NOMO-1 treated with dmso at 0.1 percent for 144 hours (cell line): Measurements from ENCODE around the gene GINS3.
A peak's percentile ranks its signal among the peaks of the same experiment; 100 is the strongest.

Experiments
- DNase-seq: peaks from one replicate; lab custom pipeline; 2025; ENCODE audit not compliant: unreplicated experiment; lab: John Stamatoyannopoulos, UW

The GINS3 gene

DNA sequence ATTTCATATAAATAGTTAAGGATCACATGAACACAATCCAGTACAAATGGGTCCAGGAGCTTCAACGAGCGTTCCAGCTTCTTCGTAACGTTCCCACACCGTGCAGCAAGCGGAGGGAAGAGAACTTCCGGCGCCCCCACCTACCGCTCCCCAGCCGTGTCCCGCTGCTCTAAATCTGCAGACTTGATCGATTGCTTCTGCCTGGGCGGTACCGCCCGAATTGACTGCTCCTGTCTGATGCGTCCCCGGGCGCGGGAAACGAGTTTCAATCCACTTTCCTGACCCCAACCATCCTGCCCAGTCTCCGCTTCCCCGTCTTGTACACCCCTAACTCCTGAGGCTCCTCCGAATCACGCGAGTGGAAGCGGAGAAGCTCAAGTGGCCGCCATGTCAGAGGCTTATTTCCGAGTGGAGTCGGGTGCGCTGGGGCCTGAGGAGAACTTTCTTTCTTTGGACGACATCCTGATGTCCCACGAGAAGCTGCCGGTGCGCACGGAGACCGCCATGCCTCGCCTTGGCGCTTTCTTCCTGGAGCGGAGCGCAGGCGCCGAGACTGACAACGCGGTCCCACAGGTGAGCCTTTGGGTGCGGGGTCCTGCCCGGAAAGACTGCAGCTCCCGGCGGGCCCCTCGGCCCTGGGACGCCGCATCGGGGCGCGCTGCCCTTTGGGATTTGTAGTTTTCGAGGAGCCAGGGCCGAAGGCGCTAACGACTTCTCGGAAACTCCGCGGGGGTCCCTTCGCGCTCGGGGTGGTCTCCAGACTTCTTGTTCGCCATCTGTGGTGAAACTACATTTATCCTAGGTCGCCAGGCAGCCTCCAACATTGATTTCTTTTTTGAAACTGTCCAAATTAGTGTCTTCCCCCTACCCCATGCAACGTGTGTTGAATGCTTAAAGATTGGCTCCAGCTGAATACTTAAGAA lies at the start of gene GINS3:
Gene GINS3 (plus strand): TSS at position 257 of the 923 bp plus-strand sequence. CDS start 131 bp downstream, at position 388.
- peak; percentile 54 for DNase-seq

GRCh38 chr16:58343562-58343961 lies 48.7 kb upstream of the GINS3 start:
- DNase-seq, result no peak

GRCh38 chr16:58345574-58346354 lies 46.5 kb upstream of the GINS3 start:
- DNase-seq, result no peak

DNA sequence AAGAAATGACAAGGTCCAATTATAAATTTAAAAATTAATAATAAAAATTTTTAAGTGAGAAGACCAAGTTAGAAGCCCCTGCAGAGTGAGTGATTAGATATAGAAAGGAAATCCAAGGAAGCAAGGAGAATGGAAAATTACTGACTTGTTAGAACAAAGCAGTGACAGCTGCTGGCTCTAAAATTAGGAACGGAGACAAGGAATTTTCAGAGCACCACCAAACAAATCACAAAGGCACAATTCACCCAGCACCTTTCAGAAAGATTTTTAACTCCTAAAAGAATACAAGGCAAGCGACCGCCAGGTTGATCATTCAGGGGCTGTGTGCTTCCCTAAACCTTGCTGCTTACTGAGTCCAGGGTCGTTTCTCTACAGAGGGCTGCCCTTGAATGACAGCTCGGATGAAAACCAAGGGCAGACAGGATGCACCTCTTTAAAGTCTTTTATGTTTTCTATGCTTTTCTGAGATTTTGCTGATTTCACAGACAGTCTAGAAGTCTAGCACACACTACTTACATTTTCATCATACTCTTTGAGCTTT lies 45.4 kb upstream of the GINS3 start:
- no peak for DNase-seq

- DNase-seq, result no peak
Measured at GRCh38 chr16:58348986-58349385, 43.3 kb upstream of the GINS3 start.

- DNase-seq, result no peak
Measured at GRCh38 chr16:58352690-58353089, 39.6 kb upstream of the GINS3 start.

GRCh38 chr16:58360041-58360634 lies 32.1 kb upstream of the GINS3 start:
- no peak for DNase-seq

DNA sequence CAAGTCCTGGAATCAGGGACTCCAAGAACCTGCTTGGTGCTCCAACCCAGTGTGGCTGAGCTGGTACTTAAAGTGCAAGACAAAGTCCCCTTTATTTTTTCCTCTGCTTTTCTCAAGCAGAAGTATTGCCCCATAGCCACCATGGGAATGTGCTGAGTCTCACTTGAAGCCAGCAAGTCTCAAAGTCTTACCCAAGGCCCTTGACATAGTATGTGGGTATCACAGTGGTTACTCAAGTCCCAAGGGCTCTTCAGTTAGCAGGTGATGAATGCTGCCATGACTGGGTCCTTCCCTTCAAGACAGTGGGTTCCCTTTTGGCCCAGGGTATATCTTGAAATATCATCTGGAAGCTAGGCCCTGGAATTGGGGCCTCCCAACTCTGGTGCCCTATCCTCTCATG lies 30.5 kb upstream of the GINS3 start:
- DNase-seq, result no peak

DNA sequence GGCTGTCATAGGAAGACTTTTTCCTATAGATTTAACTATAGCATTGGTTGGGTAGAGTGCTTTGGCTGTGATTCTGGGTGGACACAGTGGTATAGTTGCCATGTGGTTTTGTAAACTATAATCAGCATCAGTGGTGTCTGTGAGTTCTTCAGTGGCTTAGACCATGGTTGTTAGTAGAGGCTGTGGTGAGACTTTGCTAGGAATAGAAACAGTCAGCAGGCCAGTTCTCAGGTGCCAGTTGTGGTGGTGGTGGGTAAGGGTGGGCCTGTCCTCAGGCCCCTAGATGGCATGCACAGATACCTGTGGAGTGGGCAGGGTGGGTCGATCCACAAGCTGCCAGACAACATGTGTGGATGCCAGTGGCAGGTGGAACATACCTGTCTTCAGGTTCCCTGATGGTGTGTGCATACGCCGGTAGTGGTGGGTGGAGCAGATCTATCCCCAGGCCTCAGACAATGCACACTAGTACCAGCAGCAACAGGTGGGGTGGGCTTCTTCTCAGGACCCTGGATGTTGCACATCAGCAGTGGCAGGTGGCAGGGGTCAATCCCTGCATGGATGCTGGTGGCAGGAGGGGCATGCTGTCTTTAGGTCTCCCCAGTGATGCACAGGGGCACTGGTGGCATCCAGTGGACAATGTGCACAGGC lies 28.4 kb upstream of the GINS3 start:
- DNase-seq, result no peak

GRCh38 chr16:58365623-58366022 lies 26.6 kb upstream of the GINS3 start:
- DNase-seq, result no peak

DNA sequence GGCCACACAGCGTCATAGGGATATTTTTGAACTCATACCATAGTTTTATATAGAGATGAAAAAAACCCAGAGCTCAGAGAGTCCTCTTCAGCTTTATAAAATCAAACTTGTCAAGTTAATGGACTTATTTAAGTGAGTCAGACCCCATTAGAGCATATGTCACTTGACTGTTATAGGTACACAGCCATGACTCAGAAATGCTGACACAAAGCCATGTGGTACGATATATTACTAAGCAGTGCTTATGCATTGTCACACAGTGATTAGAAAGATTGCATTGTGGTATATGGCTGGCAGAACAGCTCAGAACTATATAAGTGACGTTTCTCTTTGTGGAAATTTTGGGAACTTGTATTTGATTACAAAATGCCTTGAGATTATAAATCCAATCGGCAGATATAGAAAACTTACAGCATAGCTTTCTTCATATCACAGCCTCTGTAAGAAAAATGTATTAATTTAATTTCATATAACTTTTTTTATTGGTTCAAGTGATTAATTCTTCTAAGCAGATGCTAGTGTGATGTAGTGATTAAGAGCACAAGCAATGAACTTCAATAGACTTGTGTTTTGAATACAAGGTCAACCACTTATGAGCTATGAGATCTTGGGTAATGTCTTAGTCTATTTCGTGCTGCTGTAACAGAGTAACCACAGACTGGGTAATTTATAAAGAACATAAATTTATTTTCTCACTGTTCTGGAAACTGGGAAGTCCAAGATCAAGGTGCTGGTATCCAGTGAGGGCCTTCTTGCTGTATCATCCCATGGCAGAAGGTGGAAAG lies 25.8 kb upstream of the GINS3 start:
- peak; percentile 16 for DNase-seq

DNA sequence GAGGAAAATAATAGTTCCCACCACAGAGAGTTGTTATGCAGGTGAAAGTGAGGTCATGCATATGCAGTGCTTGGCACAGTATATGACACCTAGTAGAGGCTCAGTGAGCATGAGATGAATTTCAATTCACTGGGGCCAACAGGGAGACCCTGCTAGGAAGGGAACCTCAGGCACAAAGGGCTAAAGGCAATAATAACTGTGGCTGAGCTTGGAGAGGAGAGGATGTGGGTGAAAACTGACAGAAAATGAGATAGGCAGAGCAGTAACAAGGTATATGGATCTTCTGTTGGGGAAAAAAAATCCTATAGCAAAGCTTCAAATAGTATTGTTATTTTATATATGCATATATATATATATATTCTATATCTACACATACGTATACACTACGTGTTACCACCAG lies 25.0 kb upstream of the GINS3 start:
- no peak for DNase-seq

GRCh38 chr16:58371841-58372240 lies 20.4 kb upstream of the GINS3 start:
- no peak for DNase-seq

DNA sequence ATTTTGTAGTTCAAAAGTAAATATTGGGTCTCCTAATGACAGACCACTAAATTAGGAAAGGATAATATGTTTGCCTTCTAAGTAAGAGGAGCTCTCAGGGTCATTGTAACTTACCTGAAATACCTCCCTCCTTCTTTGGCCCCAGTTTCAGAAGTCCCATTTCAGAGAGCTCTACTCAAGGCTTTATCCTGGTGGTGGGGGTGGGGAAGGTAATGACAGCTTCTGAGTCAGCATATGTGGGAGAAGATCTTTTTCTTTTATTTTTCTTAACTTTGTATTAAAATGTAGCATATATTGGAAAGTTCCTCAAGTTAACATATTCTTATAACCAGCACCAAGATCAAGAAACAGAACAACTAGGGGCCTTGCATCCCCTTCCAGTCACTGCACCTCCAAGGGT lies 16.9 kb upstream of the GINS3 start:
- no peak for DNase-seq

GRCh38 chr16:58377932-58378331 lies 14.3 kb upstream of the GINS3 start:
- DNase-seq, result no peak

GRCh38 chr16:58378401-58378800 lies 13.9 kb upstream of the GINS3 start:
- DNase-seq, result no peak

DNA sequence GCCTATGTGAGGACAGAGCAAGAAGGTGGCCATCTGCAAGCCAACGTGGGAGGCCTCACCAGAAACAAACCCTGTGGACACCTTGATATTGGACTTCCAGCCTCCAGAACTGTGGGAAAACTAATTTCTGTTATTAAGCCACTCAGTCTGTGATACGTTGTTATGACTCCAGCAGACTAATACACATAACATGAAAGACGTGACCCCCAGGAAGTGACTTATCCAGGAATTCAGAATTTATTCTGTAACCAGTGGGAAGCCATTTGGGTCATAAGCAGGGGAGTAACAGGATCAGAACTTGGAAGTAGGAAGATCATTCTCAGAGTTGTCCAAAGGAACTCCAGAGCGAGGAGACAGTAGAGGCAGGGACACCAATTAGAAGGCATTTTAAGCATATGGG lies 12.5 kb upstream of the GINS3 start:
- no peak for DNase-seq

- DNase-seq, result no peak
Measured at GRCh38 chr16:58381661-58382060, 10.6 kb upstream of the GINS3 start.

GRCh38 chr16:58384437-58385055 lies 7.7 kb upstream of the GINS3 start:
- DNase-seq, result peak; percentile 97
